WTC11 (cell line): ENCODE measurements around the gene MYH9. TPM values are rescaled to one million over a fixed set of nuclear protein-coding genes. Genes with fewer than 3 reads are reported as not detected.

Experiments used
- ATAC-seq: fragments of 200-7000 bp; cut with Tn5 transposase; 2 replicates; pipeline ENCODE4 v1.10.0; 2021; ENCODE audit warnings: mild to moderate bottlenecking, moderate library complexity
- CTCF ChIA-PET: fragments of 300-600 bp; sonication (Branson Sonifier 250); formaldehyde crosslinking; loops from one replicate; lab custom pipeline; 2021; ENCODE audit warnings: antibody characterized with exemption; lab: Charles Lee
- POLR2A ChIA-PET: fragments of 350-600 bp; sonication (Branson Sonifier 250); formaldehyde crosslinking; loops from one replicate; lab custom pipeline; 2021; ENCODE audit warnings: antibody characterized with exemption; lab: Charles Lee
- DNase-seq: peaks from one replicate; pipeline ENCODE4 v3.0.0; 2021; ENCODE audit warnings: low spot score
- H3K27ac Mint-ChIP-seq: 2 replicates; pipeline ENCODE4 v1.8.0; 2021; ENCODE audit warnings: mixed read lengths
- H3K27me3 Mint-ChIP-seq: 2 replicates; pipeline ENCODE4 v1.8.0; 2021; ENCODE audit warnings: low read depth, mild to moderate bottlenecking, moderate library complexity, mixed read lengths
- H3K36me3 Mint-ChIP-seq: 2 replicates; pipeline ENCODE4 v1.8.0; 2021; ENCODE audit warnings: mixed read lengths
- H3K4me1 Mint-ChIP-seq: 2 replicates; pipeline ENCODE4 v1.8.0; 2022; ENCODE audit warnings: mixed read lengths
- H3K4me3 Mint-ChIP-seq: 2 replicates; pipeline ENCODE4 v1.8.0; 2021; ENCODE audit warnings: mild to moderate bottlenecking, moderate library complexity, mixed read lengths
- H3K9me3 Mint-ChIP-seq: 2 replicates; pipeline ENCODE4 v1.8.0; 2021; ENCODE audit warnings: mixed read lengths
- CREM ChIP-seq: sonication (generic); formaldehyde crosslinking; IDR thresholded peaks from 2 replicates; pipeline ENCODE4 v1.8.1; 2022; ENCODE audit warnings: mild to moderate bottlenecking, missing genetic modification reagents, moderate library complexity
- ELF4 ChIP-seq: sonication (generic); formaldehyde crosslinking; IDR thresholded peaks from 2 replicates; pipeline ENCODE4 v1.8.1; 2022; ENCODE audit warnings: low read depth, mild to moderate bottlenecking, moderate library complexity, missing genetic modification reagents
- FOXK1 ChIP-seq: sonication (generic); formaldehyde crosslinking; IDR thresholded peaks from 2 replicates; pipeline ENCODE4 v1.8.0; 2022; ENCODE audit warnings: mild to moderate bottlenecking, moderate library complexity, missing genetic modification reagents
- GRHL2 ChIP-seq: fragments of 250-450 bp; sonication (Bioruptor Pico); IDR thresholded peaks from 2 replicates; pipeline ENCODE4 v1.8.0; 2022; ENCODE audit warnings: mild to moderate bottlenecking, moderate library complexity; ENCODE audit not compliant: insufficient replicate concordance, severe bottlenecking
- IRF2 ChIP-seq: sonication (generic); formaldehyde crosslinking; IDR thresholded peaks from 2 replicates; pipeline ENCODE4 v1.8.0; 2022; ENCODE audit warnings: low read depth, missing genetic modification reagents, borderline replicate concordance
- NFE2L1 ChIP-seq: sonication (generic); formaldehyde crosslinking; IDR thresholded peaks from 2 replicates; pipeline ENCODE4 v1.8.1; 2023; ENCODE audit warnings: missing genetic modification reagents
- RORB ChIP-seq: fragments of 250-450 bp; sonication (Bioruptor Pico); IDR thresholded peaks from 2 replicates; pipeline ENCODE4 v1.9.0; 2021; ENCODE audit warnings: mild to moderate bottlenecking
- SOX15 ChIP-seq: fragments of 250-450 bp; sonication (Bioruptor Pico); IDR thresholded peaks from 2 replicates; pipeline ENCODE4 v1.9.0; 2021; ENCODE audit warnings: mild to moderate bottlenecking
- TCF7 ChIP-seq: sonication (generic); formaldehyde crosslinking; IDR thresholded peaks from 2 replicates; pipeline ENCODE4 v1.8.0; 2022; ENCODE audit warnings: mild to moderate bottlenecking, low read depth, missing genetic modification reagents, moderate library complexity
- ZNF121 ChIP-seq: sonication (generic); formaldehyde crosslinking; IDR thresholded peaks from 2 replicates; pipeline ENCODE4 v1.8.0; 2023; ENCODE audit warnings: missing genetic modification reagents
- ZNF138 ChIP-seq: sonication (generic); formaldehyde crosslinking; conservative IDR thresholded peaks from 2 replicates; pipeline ENCODE4 v1.8.1; 2022; ENCODE audit warnings: mild to moderate bottlenecking, moderate library complexity, missing genetic modification reagents
- total RNA-seq: library from RNA; stranded (reverse); gene quantifications from 3 replicates; pipeline ENCODE4 v1.2.3, GENCODE V29; 2021
- TF ChIP-seq, protein P1 (sequence below): sonication (generic); formaldehyde crosslinking; IDR thresholded peaks from 2 replicates; pipeline ENCODE4 v1.8.0; 2023; ENCODE audit warnings: missing genetic modification reagents
- TF ChIP-seq, protein P2 (sequence below): sonication (generic); formaldehyde crosslinking; IDR thresholded peaks from 2 replicates; pipeline ENCODE4 v1.8.1; 2023; ENCODE audit warnings: mild to moderate bottlenecking, missing genetic modification reagents
- TF ChIP-seq, protein P3 (sequence below): sonication (generic); formaldehyde crosslinking; IDR thresholded peaks from 2 replicates; pipeline ENCODE4 v1.8.1; 2023; ENCODE audit warnings: mild to moderate bottlenecking, missing genetic modification reagents, borderline replicate concordance
- TF ChIP-seq, protein P4 (sequence below): sonication (generic); formaldehyde crosslinking; IDR thresholded peaks from 2 replicates; pipeline ENCODE4 v1.8.1; 2023; ENCODE audit warnings: mild to moderate bottlenecking, moderate library complexity, missing genetic modification reagents

The MYH9 gene
- total RNA-seq, 1 experiment from 2014 or later, result 277 TPM

DNA sequence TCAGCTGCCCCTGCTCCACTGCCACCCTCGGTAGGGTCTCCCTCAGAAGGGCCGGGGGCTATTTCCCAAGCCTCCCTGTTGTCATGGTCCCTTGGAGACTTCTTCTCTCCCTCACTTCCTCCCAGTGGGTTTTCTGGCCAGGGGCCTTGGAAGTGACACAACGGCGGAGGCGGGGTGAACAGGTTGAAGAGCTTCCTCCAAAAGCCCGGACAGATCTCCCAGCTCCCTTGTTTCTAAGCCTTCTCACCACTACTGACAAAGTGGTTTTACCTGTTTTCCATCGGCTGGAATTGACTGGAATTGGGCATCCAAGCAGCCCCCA lies 14.5 kb downstream of the MYH9 start:
- peak overlapping the region; percentile 97 for H3K27ac Mint-ChIP-seq
- DNase-seq, result no peak
- ChIA-PET CTCF (interaction anchor here (0.6 to 1.0 kb wide), 2 partner anchors 70 to 97 kb away, joined by 3 read pairs; no protein-coding TSS in a partner anchor), POLR2A (interaction anchor here (0.7 to 8.0 kb wide), 3 partner anchors 13 to 41 kb away, joined by 5 to 66 read pairs (median 9); partner anchors contain the start of gene MYH9)
- H3K4me3 Mint-ChIP-seq, result no peak overlapping the region
- peaks cover 17% of the 10 kb centered on the region for H3K36me3 Mint-ChIP-seq
- no peak for ATAC-seq
- H3K4me1 Mint-ChIP-seq, result peaks cover 86% of the 10 kb centered on the region
- H3K9me3 Mint-ChIP-seq, result no peaks in the 10 kb centered on the region
- TF ChIP-seq ZNF138, result no peak
- TF ChIP-seq, protein P1, sequence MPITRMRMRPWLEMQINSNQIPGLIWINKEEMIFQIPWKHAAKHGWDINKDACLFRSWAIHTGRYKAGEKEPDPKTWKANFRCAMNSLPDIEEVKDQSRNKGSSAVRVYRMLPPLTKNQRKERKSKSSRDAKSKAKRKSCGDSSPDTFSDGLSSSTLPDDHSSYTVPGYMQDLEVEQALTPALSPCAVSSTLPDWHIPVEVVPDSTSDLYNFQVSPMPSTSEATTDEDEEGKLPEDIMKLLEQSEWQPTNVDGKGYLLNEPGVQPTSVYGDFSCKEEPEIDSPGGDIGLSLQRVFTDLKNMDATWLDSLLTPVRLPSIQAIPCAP (CRISPR knock-in tag), result no peak
- TF ChIP-seq RORB (CRISPR knock-in tag), result no peak
- TF ChIP-seq TCF7, result no peak
- no peak for TF ChIP-seq FOXK1 (CRISPR knock-in tag)
- H3K27me3 Mint-ChIP-seq, result no peaks in the 10 kb centered on the region

DNA sequence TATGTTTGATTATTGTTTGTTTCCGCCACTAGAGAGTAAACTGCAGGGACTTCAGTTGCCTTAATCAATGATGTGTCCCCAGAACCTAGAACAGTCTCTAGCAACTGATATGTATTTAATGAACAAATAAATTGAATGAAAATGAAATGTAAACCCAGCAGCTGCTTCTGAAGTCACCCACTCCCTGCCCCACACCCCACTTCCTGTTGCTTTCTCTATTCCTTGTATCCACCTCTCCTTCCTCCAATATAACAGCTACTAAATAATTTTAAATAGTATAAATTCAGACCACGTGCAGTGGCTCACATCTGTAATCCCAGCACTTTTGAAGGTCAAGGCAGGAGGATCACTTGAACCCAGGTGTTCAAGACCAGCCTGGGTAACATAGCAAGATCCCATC lies 15.8 kb downstream of the MYH9 start:
- ATAC-seq (no peak), DNase-seq (no peak)
- Mint-ChIP-seq H3K27ac (peak overlapping the region; percentile 99), H3K4me3 (no peak overlapping the region), H3K4me1 (peaks cover 86% of the 10 kb centered on the region), H3K9me3 (no peaks in the 10 kb centered on the region), H3K27me3 (no peaks in the 10 kb centered on the region), H3K36me3 (peaks cover 8% of the 10 kb centered on the region)
- ChIA-PET CTCF (interaction anchor here (0.6 to 1.4 kb wide), 2 partner anchors 12 to 99 kb away, joined by 3 to 4 read pairs; no protein-coding TSS in a partner anchor), POLR2A (interaction anchor here (4.3 to 8.0 kb wide), 2 partner anchors 7 to 15 kb away, joined by 26 to 66 read pairs; partner anchors contain the start of gene MYH9)
- TF ChIP-seq SOX15 (CRISPR knock-in tag) (no peak), NFE2L1 (CRISPR knock-in tag) (no peak), GRHL2 (CRISPR knock-in tag) (no peak), ZNF121 (no peak)
- TF ChIP-seq, protein P2, sequence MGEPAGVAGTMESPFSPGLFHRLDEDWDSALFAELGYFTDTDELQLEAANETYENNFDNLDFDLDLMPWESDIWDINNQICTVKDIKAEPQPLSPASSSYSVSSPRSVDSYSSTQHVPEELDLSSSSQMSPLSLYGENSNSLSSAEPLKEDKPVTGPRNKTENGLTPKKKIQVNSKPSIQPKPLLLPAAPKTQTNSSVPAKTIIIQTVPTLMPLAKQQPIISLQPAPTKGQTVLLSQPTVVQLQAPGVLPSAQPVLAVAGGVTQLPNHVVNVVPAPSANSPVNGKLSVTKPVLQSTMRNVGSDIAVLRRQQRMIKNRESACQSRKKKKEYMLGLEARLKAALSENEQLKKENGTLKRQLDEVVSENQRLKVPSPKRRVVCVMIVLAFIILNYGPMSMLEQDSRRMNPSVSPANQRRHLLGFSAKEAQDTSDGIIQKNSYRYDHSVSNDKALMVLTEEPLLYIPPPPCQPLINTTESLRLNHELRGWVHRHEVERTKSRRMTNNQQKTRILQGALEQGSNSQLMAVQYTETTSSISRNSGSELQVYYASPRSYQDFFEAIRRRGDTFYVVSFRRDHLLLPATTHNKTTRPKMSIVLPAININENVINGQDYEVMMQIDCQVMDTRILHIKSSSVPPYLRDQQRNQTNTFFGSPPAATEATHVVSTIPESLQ, result no peak
- TF ChIP-seq, protein P3, sequence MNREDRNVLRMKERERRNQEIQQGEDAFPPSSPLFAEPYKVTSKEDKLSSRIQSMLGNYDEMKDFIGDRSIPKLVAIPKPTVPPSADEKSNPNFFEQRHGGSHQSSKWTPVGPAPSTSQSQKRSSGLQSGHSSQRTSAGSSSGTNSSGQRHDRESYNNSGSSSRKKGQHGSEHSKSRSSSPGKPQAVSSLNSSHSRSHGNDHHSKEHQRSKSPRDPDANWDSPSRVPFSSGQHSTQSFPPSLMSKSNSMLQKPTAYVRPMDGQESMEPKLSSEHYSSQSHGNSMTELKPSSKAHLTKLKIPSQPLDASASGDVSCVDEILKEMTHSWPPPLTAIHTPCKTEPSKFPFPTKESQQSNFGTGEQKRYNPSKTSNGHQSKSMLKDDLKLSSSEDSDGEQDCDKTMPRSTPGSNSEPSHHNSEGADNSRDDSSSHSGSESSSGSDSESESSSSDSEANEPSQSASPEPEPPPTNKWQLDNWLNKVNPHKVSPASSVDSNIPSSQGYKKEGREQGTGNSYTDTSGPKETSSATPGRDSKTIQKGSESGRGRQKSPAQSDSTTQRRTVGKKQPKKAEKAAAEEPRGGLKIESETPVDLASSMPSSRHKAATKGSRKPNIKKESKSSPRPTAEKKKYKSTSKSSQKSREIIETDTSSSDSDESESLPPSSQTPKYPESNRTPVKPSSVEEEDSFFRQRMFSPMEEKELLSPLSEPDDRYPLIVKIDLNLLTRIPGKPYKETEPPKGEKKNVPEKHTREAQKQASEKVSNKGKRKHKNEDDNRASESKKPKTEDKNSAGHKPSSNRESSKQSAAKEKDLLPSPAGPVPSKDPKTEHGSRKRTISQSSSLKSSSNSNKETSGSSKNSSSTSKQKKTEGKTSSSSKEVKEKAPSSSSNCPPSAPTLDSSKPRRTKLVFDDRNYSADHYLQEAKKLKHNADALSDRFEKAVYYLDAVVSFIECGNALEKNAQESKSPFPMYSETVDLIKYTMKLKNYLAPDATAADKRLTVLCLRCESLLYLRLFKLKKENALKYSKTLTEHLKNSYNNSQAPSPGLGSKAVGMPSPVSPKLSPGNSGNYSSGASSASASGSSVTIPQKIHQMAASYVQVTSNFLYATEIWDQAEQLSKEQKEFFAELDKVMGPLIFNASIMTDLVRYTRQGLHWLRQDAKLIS, result no peak
- TF ChIP-seq, protein P4, sequence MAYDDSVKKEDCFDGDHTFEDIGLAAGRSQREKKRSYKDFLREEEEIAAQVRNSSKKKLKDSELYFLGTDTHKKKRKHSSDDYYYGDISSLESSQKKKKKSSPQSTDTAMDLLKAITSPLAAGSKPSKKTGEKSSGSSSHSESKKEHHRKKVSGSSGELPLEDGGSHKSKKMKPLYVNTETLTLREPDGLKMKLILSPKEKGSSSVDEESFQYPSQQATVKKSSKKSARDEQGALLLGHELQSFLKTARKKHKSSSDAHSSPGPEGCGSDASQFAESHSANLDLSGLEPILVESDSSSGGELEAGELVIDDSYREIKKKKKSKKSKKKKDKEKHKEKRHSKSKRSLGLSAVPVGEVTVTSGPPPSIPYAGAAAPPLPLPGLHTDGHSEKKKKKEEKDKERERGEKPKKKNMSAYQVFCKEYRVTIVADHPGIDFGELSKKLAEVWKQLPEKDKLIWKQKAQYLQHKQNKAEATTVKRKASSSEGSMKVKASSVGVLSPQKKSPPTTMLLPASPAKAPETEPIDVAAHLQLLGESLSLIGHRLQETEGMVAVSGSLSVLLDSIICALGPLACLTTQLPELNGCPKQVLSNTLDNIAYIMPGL (CRISPR knock-in tag), result no peak

DNA sequence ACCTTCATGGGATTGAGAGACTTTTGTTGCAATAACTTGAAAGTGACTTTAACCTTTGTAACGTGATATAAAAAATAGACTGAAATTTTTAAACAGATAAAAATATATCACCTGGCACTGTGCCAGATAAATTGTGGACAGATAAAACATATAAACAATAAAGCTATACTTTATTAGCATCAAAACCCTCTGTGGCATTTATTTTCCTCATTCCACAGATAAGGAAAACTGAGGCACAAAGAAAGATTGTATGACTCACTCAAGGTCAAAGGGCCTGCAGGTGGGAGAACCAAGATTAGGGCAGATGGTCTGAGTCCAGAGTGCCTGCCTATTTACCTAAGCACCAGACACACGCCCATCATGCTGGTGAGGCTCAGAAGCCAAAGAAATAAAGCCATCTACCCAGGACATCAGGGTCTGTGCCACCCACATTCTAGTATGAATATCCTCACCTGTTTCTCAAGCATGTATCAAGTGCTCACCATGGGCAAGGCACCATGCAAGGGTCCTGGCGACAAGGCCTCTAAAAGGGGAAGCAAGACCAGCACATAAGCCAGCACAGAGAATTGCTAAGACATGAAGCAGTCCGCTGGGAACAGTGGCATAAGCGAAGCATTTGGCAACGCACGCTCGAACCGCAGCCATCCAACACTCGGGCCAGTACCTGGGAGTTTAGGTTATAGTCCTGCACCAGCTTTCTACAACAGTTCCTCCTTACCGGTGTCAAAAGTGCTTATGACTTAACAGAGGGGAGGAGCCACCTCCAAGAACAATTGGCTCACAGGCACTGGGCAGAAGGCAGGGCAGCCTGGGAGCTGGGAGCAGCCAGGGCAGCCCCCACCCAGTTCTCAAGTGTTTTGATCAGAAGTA lies 17.6 kb downstream of the MYH9 start:
- H3K9me3 Mint-ChIP-seq, result no peaks in the 10 kb centered on the region
- no peak for DNase-seq

More for the DNA sequence above, 17.6 kb downstream of the MYH9 start:
- TF ChIP-seq IRF2 (CRISPR knock-in tag) (no peak), CREM (CRISPR knock-in tag) (no peak), ELF4 (CRISPR knock-in tag) (no peak), NFE2L1 (CRISPR knock-in tag) (no peak)
- TF ChIP-seq, protein P4 (CRISPR knock-in tag), result no peak
- TF ChIP-seq, all 79 proteins: peak for 0
- Mint-ChIP-seq H3K36me3 (peaks cover 6% of the 10 kb centered on the region), H3K4me3 (no peak overlapping the region), H3K27ac (peak overlapping the region; percentile 99), H3K4me1 (peaks cover 94% of the 10 kb centered on the region), H3K27me3 (no peaks in the 10 kb centered on the region)
- CTCF ChIA-PET, result interaction anchor here (0.7 to 1.9 kb wide), 6 partner anchors 9 to 116 kb away, joined by 3 to 8 read pairs (median 3); no protein-coding TSS in a partner anchor
- POLR2A ChIA-PET, result interaction anchor here (0.7 to 8.0 kb wide), 8 partner anchors 9 to 112 kb away, joined by 3 to 66 read pairs (median 6); partner anchors contain the start of gene MYH9
- no peak for ATAC-seq
